H9 (cell line): ENCODE results near the gene GHR. TPM values are rescaled to one million over a fixed set of nuclear protein-coding genes. Genes with fewer than 3 reads are reported as not detected.

Experiments used
- DNase-seq: peaks from one replicate; pipeline ENCODE4 v3.0.0-alpha.2; 2017
- H2AFZ ChIP-seq: one replicate; pipeline ENCODE4 v1.6.1; 2013; ENCODE audit warnings: mild to moderate bottlenecking, low read length, control low read depth, moderate library complexity
- H2AK5ac ChIP-seq: 2 replicates; pipeline ENCODE4 v1.6.1; 2013; ENCODE audit warnings: low read length, control low read depth, mixed read lengths; ENCODE audit not compliant: insufficient read length
- H2BK120ac ChIP-seq: one replicate; pipeline ENCODE4 v1.6.1; 2013; ENCODE audit warnings: low read depth, mild to moderate bottlenecking, low read length, control low read depth, inconsistent platforms; ENCODE audit not compliant: poor library complexity, severe bottlenecking
- H2BK12ac ChIP-seq: 2 replicates; pipeline ENCODE4 v1.6.1; 2013; ENCODE audit warnings: low read length, control low read depth, mixed read lengths, low read depth; ENCODE audit not compliant: insufficient read length
- H2BK15ac ChIP-seq: 2 replicates; pipeline ENCODE4 v1.6.1; 2013; ENCODE audit warnings: low read depth, low read length, control low read depth
- H2BK20ac ChIP-seq: one replicate; pipeline ENCODE4 v1.6.1; 2013; ENCODE audit warnings: low read depth, mild to moderate bottlenecking, low read length, control low read depth, inconsistent platforms; ENCODE audit not compliant: poor library complexity, severe bottlenecking
- H2BK5ac ChIP-seq: 2 replicates; pipeline ENCODE4 v1.6.1; 2013; ENCODE audit warnings: low read length, control low read depth, mixed read lengths; ENCODE audit not compliant: insufficient read length
- H3K14ac ChIP-seq: 2 replicates; pipeline ENCODE4 v1.6.1; 2013; ENCODE audit warnings: low read length, control low read depth; ENCODE audit not compliant: insufficient read depth
- H3K18ac ChIP-seq: 2 replicates; pipeline ENCODE4 v1.6.1; 2013; ENCODE audit warnings: low read depth, mild to moderate bottlenecking, mixed read lengths, low read length, control low read depth; ENCODE audit not compliant: insufficient read length
- H3K23ac ChIP-seq: 2 replicates; pipeline ENCODE4 v1.6.1; 2013; ENCODE audit warnings: low read length, control low read depth, mixed read lengths, low read depth; ENCODE audit not compliant: insufficient read length
- H3K23me2 ChIP-seq: 2 replicates; pipeline ENCODE4 v1.6.1; 2013; ENCODE audit warnings: low read depth, mild to moderate bottlenecking, mixed read lengths, low read length, control low read depth; ENCODE audit not compliant: insufficient read length, poor library complexity, severe bottlenecking
- H3K27ac ChIP-seq: 2 replicates; pipeline ENCODE4 v1.5.1; 2013; ENCODE audit warnings: low read length, control low read depth, mixed read lengths, low read depth; ENCODE audit not compliant: insufficient read length
- H3K27me3 ChIP-seq: 2 replicates; pipeline ENCODE4 v1.6.1; 2013; ENCODE audit warnings: low read length, control low read depth, inconsistent platforms; ENCODE audit not compliant: insufficient read depth
- H3K4ac ChIP-seq: 2 replicates; pipeline ENCODE4 v1.6.1; 2013; ENCODE audit warnings: low read depth, mild to moderate bottlenecking, control low read depth, inconsistent platforms, low read length, moderate library complexity
- H3K4me1 ChIP-seq: 2 replicates; pipeline ENCODE4 v1.6.1; 2013; ENCODE audit warnings: low read length, control low read depth, inconsistent platforms; ENCODE audit not compliant: insufficient read depth
- H3K4me2 ChIP-seq: 2 replicates; pipeline ENCODE4 v1.6.1; 2013; ENCODE audit warnings: low read length, control low read depth, mixed read lengths; ENCODE audit not compliant: insufficient read length, insufficient read depth
- H3K56ac ChIP-seq: 2 replicates; pipeline ENCODE4 v1.6.1; 2013; ENCODE audit warnings: low read depth, mild to moderate bottlenecking, mixed read lengths, low read length, control low read depth; ENCODE audit not compliant: insufficient read length
- H3K79me1 ChIP-seq: 2 replicates; pipeline ENCODE4 v1.6.1; 2013; ENCODE audit warnings: low read depth, mild to moderate bottlenecking, moderate library complexity, low read length, control low read depth, inconsistent platforms; ENCODE audit not compliant: insufficient read depth, poor library complexity, severe bottlenecking
- H3K79me2 ChIP-seq: 2 replicates; pipeline ENCODE4 v1.6.1; 2013; ENCODE audit warnings: low read length, control low read depth, inconsistent platforms; ENCODE audit not compliant: insufficient read depth
- H3K9ac ChIP-seq: 2 replicates; pipeline ENCODE4 v1.6.1; 2013; ENCODE audit warnings: low read length, control low read depth, mixed read lengths; ENCODE audit not compliant: insufficient read length; ENCODE audit errors: extremely low read depth
- H3K9me3 ChIP-seq: one replicate; pipeline ENCODE4 v1.6.1; 2013; ENCODE audit warnings: low read depth, low read length, inconsistent platforms; ENCODE audit not compliant: control insufficient read depth
- H3T11ph ChIP-seq: one replicate; pipeline ENCODE4 v1.6.1; 2013; ENCODE audit warnings: mild to moderate bottlenecking, low read length, control low read depth, inconsistent platforms
- H4K20me1 ChIP-seq: one replicate; pipeline ENCODE4 v1.6.1; 2013; ENCODE audit not compliant: control insufficient read depth, insufficient read length, insufficient read depth
- H4K5ac ChIP-seq: 2 replicates; pipeline ENCODE4 v1.6.1; 2013; ENCODE audit warnings: low read depth, mild to moderate bottlenecking, mixed read lengths, low read length, control low read depth; ENCODE audit not compliant: insufficient read length
- H4K8ac ChIP-seq: replicated peaks from 2 replicates; pipeline ENCODE4 v1.6.1; 2013; ENCODE audit warnings: low read length, control low read depth, mixed read lengths, low read depth; ENCODE audit not compliant: insufficient read length
- H4K91ac ChIP-seq: 2 replicates; pipeline ENCODE4 v1.6.1; 2013; ENCODE audit warnings: low read depth, mild to moderate bottlenecking, moderate library complexity, mixed read lengths, low read length, control low read depth; ENCODE audit not compliant: insufficient read length
- H3K27ac Mint-ChIP-seq, 3 experiments: 2 replicates in 2 of 3; 3 replicates in 1 of 3; pipeline ENCODE4 v1.8.0; 2020 to 2021; ENCODE audit warnings: mixed read lengths in 3 of 3, mild to moderate bottlenecking in 1 of 3, moderate library complexity in 1 of 3
- H3K27me3 Mint-ChIP-seq: 2 replicates; pipeline ENCODE4 v1.8.0; 2021; ENCODE audit warnings: low read depth, mild to moderate bottlenecking, moderate library complexity, mixed read lengths
- H3K36me3 Mint-ChIP-seq, 3 experiments: 2 replicates in 2 of 3; 3 replicates in 1 of 3; pipeline ENCODE4 v1.8.0; 2020 to 2021; ENCODE audit warnings: low read depth in 3 of 3, mixed read lengths in 3 of 3; ENCODE audit not compliant: insufficient read depth in 1 of 3
- H3K4me1 Mint-ChIP-seq, 2 experiments: 2 replicates each; pipeline ENCODE4 v1.8.0; 2020; ENCODE audit warnings: mixed read lengths in 2 of 2
- H3K4me3 Mint-ChIP-seq, 2 experiments: 2 replicates in 1 of 2; 3 replicates in 1 of 2; pipeline ENCODE4 v1.8.0; 2020 to 2021; ENCODE audit warnings: mild to moderate bottlenecking in 2 of 2, mixed read lengths in 2 of 2, moderate library complexity in 1 of 2
- H3K9me3 Mint-ChIP-seq, 2 experiments: 2 replicates in 1 of 2; 3 replicates in 1 of 2; pipeline ENCODE4 v1.8.0; 2020; ENCODE audit warnings: mild to moderate bottlenecking in 2 of 2, mixed read lengths in 2 of 2, moderate library complexity in 1 of 2
- CTCF ChIP-seq: fragments of 200-600 bp; sonication (generic); conservative IDR thresholded peaks from 3 replicates; pipeline ENCODE4 v1.8.0; 2021; ENCODE audit warnings: antibody characterized with exemption, mild to moderate bottlenecking
- WGBS: extraction: QIAGEN DNeasy Blood & Tissue Kit; methylation state at CpG from one replicate; pipeline ENCODE4 v1.1.7; 2013; ENCODE audit warnings: missing lambda C conversion rate, low lambda C conversion rate, mixed read lengths; ENCODE audit not compliant: insufficient read length; ENCODE audit errors: extremely low coverage; 5-methylcytosine and 5-hydroxymethylcytosine counted together
- total RNA-seq: library from RNA; stranded (reverse); gene quantifications from 2 replicates; pipeline ENCODE4 v1.2.1, GENCODE V29; 2021

GHR gene
- total RNA-seq, 1 experiment from 2014 or later = 0.20 TPM

DNA sequence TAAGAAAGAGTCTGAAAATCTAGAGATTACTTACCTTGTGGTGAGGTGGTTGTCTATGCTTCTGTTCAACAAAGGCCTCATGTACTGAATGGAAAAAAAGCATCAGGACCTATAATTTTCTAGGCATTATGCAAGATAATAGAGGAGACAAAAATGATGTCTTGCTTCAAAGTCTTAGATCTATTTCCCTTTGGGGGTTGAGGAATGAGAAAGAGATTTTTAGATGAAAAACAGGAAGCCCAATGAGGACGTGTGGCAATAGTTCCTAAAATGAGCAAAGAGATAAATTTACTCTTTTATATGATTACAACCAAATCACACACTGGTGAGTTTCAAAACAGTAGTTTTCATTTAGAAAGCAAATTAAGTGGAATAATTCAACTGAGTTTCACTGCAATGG lies 99.5 kb downstream of the GHR start:
- Histone ChIP-seq H3K4me1 (no peaks in the 10 kb centered on the region), H4K20me1 (no peaks in the 10 kb centered on the region), H3K56ac (no peak overlapping the region), H3K4ac (no peak overlapping the region), H3K9ac (no peak overlapping the region), H2BK20ac (no peak overlapping the region), H2BK15ac (no peak overlapping the region), H3K79me2 (no peaks in the 10 kb centered on the region), H2BK5ac (no peak overlapping the region), H3K27ac (no peak overlapping the region), H3K9me3 (no peaks in the 10 kb centered on the region), H3K27me3 (no peaks in the 10 kb centered on the region), H2BK120ac (no peak overlapping the region), H3T11ph (no peak overlapping the region), H4K5ac (no peak overlapping the region), H2BK12ac (no peak overlapping the region), H3K18ac (no peak overlapping the region), H3K14ac (no peak overlapping the region), H3K23me2 (no peaks in the 10 kb centered on the region), H3K23ac (no peak overlapping the region), H2AK5ac (no peak overlapping the region), H3K79me1 (no peaks in the 10 kb centered on the region), H2AFZ (no peak overlapping the region), H3K4me2 (no peak overlapping the region), H4K91ac (no peak overlapping the region), H4K8ac (no peak overlapping the region)
- no peak overlapping the region for H3K27ac Mint-ChIP-seq
- peaks cover 0 to 23% (median 4%) of the 10 kb centered on the region in 3 experiments; a peak in 4 of 7 replicates for H3K36me3 Mint-ChIP-seq
- peaks cover 30% of the 10 kb centered on the region in 2 experiments for H3K9me3 Mint-ChIP-seq
- no peaks in the 10 kb centered on the region for H3K27me3 Mint-ChIP-seq
- DNase-seq = no peak
- H3K4me1 Mint-ChIP-seq = peaks cover 5 to 6% of the 10 kb centered on the region in 2 experiments
- no peak overlapping the region for H3K4me3 Mint-ChIP-seq
- WGBS = no CpG with 5 or more reads among the region's 1 CpG
- TF ChIP-seq CTCF = no peak
